A673 (cell line): ENCODE data around the gene RHOD. TPM values are rescaled to one million over a fixed set of nuclear protein-coding genes. Genes with fewer than 3 reads are reported as not detected.

Source experiments
- BruUV-seq: library from RNA; stranded (reverse); fragments of 400-500 nt; replicated peaks from 2 replicates; lab custom pipeline; 2021; lab: Mats Ljungman, UMichigan
- CTCF ChIA-PET: fragments of 300-600 bp; sonication (Branson Sonifier 250); formaldehyde crosslinking; loops from one replicate; lab custom pipeline; 2022; ENCODE audit warnings: antibody characterized with exemption; lab: Charles Lee
- POLR2A ChIA-PET: fragments of 300-600 bp; sonication (Branson Sonifier 250); formaldehyde crosslinking; loops from one replicate; lab custom pipeline; 2022; ENCODE audit warnings: antibody characterized with exemption; ENCODE audit not compliant: low non-redundant PET; lab: Charles Lee
- DNase-seq: peaks from one replicate; pipeline ENCODE4 v3.0.0-alpha.2; 2015; ENCODE audit warnings: low spot score
- H3K27ac ChIP-seq: fragments of 200-600 bp; sonication (generic); 2 replicates; pipeline ENCODE4 v1.5.1; 2016; ENCODE audit warnings: mixed run types, low read depth, mild to moderate bottlenecking, mixed read lengths, antibody characterized with exemption, low read length; ENCODE audit not compliant: poor library complexity, severe bottlenecking
- H3K27me3 ChIP-seq: fragments of 200-600 bp; sonication (generic); replicated peaks from 2 replicates; pipeline ENCODE4 v1.6.1; 2017; ENCODE audit warnings: mixed run types, low read depth, mild to moderate bottlenecking, mixed read lengths, antibody characterized with exemption, low read length; ENCODE audit not compliant: insufficient read depth, poor library complexity
- H3K36me3 ChIP-seq: fragments of 200-600 bp; sonication (generic); 2 replicates; pipeline ENCODE4 v1.6.1; 2016; ENCODE audit warnings: mixed run types, mild to moderate bottlenecking, mixed read lengths, antibody characterized with exemption, low read length; ENCODE audit not compliant: insufficient read depth, poor library complexity, severe bottlenecking
- H3K4me1 ChIP-seq: fragments of 200-600 bp; sonication (generic); 2 replicates; pipeline ENCODE4 v1.6.1; 2017; ENCODE audit warnings: mixed run types, mild to moderate bottlenecking, mixed read lengths, antibody characterized with exemption, low read length; ENCODE audit not compliant: insufficient read depth, poor library complexity, severe bottlenecking
- H3K4me3 ChIP-seq: fragments of 200-600 bp; sonication (generic); 2 replicates; pipeline ENCODE4 v1.5.1; 2016; ENCODE audit warnings: low read depth, mixed run types, mild to moderate bottlenecking, mixed read lengths, low read length; ENCODE audit not compliant: poor library complexity, severe bottlenecking
- H3K9me3 ChIP-seq: fragments of 200-600 bp; sonication (generic); 2 replicates; pipeline ENCODE4 v1.6.1; 2016; ENCODE audit warnings: mixed run types, low read depth, mild to moderate bottlenecking, mixed read lengths, antibody characterized with exemption, low read length; ENCODE audit not compliant: poor library complexity, severe bottlenecking
- CTCF ChIP-seq: fragments of 300-800, 200-600 bp; sonication (generic); conservative IDR thresholded peaks from 2 replicates; pipeline ENCODE4 v1.5.1; 2017; ENCODE audit warnings: low read depth, mild to moderate bottlenecking, antibody characterized with exemption, low read length, moderate library complexity, mixed read lengths
- EZH2 ChIP-seq: fragments of 200-600 bp; sonication (generic); IDR thresholded peaks from 2 replicates; pipeline ENCODE4 v1.6.1; 2017; ENCODE audit warnings: borderline replicate concordance, low read depth, mild to moderate bottlenecking, mixed read lengths, antibody characterized with exemption, low read length; ENCODE audit not compliant: poor library complexity, severe bottlenecking
- intact Hi-C: fragments of 100-400 bp; cut with micrococcal nuclease; formaldehyde crosslinking; loops from one replicate; pipeline ENCODE4 v1.10.0; 2022; ENCODE audit not compliant: unreplicated experiment
- total RNA-seq: library from RNA; stranded (reverse); gene quantifications from 2 replicates; pipeline ENCODE4 v1.2.3, GENCODE V29; 2021

RHOD gene
- total RNA-seq, 1 experiment from 2014 or later: 0.88 TPM

DNA sequence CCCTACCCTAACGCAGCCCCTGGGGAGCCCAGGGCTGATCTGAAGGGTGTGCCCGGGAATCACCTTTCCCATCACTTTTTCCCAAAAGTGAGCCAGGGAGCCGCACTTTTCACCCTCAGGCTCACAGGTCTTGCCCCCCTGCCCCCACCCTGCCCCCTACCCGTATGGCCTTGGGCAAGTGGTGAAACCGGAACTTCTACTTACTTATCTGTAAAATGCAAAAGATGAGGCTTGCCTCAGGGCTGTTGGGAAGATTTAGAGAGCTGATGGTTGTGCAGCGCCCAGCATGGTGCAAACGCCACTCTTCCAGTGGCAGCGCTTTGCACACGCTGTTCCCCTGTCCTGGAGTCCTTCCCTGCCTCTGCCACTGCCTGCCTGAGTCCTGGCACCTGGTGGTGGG is 25.7 kb upstream of the RHOD start:
- H3K9me3 ChIP-seq: no peaks in the 10 kb centered on the region
- peaks cover 20% of the 10 kb centered on the region for H3K4me1 ChIP-seq
- H3K36me3 ChIP-seq: no peaks in the 10 kb centered on the region
- no peaks in the 10 kb centered on the region for H3K27me3 ChIP-seq
- BruUV-seq: no TSS peak
- POLR2A ChIA-PET: no interaction called here
- no peak for DNase-seq
- no peak overlapping the region for H3K4me3 ChIP-seq
- no peak overlapping the region for H3K27ac ChIP-seq
- intact Hi-C loops: no loop called here
- TF ChIP-seq CTCF: no peak
- TF ChIP-seq EZH2: no peak
- CTCF ChIA-PET: interaction anchor here (1.1 kb wide), 1 partner anchor 8 kb away, joined by 3 read pairs; the partner anchor contains the start of gene SYT12

DNA sequence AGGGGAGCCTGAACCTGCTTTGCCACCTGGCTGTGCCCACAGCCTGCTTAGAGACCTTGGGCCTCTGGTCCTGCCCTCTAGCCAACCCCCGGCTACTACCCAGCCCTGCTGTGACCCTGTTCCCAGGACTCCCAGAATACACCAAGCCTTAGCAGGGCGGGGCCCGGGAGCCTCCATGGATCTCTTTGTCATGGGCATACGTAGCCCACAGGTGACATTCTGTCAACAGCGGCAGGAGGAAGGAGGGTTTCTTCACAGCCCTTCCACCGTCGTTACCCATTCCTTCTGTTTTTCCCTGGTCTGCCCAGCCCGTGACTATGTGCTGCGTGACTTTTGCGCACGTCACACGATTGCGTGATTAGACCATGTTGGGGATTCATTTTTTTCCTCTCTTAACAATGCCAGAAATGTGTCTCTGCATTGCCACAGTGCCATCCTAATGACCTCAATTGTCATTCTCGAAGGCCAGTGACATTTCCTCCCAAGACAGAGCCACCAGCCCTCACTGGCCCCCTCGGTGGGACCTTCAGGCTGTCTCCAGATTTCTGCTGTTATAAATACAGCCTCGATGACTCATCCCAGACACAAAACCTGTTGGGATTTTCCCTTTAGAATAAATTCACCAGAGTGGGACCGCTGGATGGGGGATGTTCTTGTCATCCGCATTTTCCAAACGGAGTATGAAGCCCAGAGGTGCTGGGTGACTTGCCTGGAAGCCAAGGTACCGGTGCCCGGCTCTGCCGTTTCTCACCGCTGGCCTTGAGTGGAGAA is 24.7 kb upstream of the RHOD start:
- DNase-seq: no peak
- H3K27ac ChIP-seq: no peak overlapping the region
- no peaks in the 10 kb centered on the region for H3K27me3 ChIP-seq
- TF ChIP-seq CTCF: no peak
- no peak for TF ChIP-seq EZH2
- H3K4me1 ChIP-seq: peaks cover 20% of the 10 kb centered on the region
- POLR2A ChIA-PET: no interaction called here
- BruUV-seq: no TSS peak
- no peaks in the 10 kb centered on the region for H3K9me3 ChIP-seq
- H3K4me3 ChIP-seq: no peak overlapping the region
- no peaks in the 10 kb centered on the region for H3K36me3 ChIP-seq
- CTCF ChIA-PET: interaction anchor here (0.7 to 1.1 kb wide), 2 partner anchors 9 to 370 kb away, joined by 3 to 5 read pairs; partner anchors contain the start of gene SYT12
- intact Hi-C loops: no loop called here

DNA sequence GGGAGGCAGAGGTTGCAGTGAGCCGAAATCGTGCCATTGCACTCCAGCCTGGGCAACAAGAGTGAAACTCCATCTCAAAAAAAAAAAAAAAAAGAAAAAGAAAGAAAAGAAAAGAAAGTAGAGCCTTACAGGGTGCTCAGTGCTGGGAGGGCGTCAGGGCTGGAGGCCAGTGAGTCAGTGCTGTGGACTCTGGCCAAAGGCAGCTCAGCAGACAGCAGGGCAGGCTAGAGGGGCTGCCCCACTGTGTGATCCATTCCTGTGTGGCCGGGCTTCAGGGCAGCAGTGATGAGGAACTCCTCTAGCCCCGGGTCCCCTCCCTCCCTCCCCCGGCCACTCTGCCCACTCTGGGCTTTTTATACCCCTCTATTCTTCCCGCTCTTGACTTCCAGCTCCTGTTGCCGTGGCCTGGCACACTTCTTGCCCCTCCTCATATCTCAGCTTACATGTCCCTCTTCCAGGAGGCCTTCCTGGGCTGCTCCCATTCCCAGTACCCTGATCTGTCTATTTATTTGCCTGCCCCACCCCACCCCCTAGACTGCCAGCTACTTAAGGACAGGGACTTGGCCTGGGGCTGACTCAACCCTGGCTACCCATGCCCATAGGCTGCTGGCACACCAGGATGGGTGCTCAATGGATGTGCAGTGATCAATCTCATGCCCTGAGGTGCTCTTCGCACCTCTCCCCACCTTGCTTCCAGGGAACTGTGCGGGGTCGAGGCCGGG is 23.7 kb upstream of the RHOD start:
- TF ChIP-seq EZH2 (no peak), CTCF (no peak)
- Histone ChIP-seq H3K27ac (no peak overlapping the region), H3K9me3 (no peaks in the 10 kb centered on the region), H3K36me3 (no peaks in the 10 kb centered on the region), H3K4me3 (no peak overlapping the region), H3K27me3 (no peaks in the 10 kb centered on the region), H3K4me1 (peaks cover 20% of the 10 kb centered on the region)
- intact Hi-C loops: no loop called here
- BruUV-seq: no TSS peak
- no peak for DNase-seq
- CTCF ChIA-PET: interaction anchor here (0.7 kb wide), 1 partner anchor 369 kb away, joined by 5 read pairs; no protein-coding TSS in a partner anchor
- POLR2A ChIA-PET: no interaction called here
